T-helper 2 cell treated with Interferon-gamma antibody and Interleukin-4, amounts not matched to agents 100 ng/mL and 5 ng/mL, for 36 hours (primary cell): ENCODE results near the gene SYT12. TPM values are rescaled to one million over a fixed set of nuclear protein-coding genes. Genes with fewer than 3 reads are reported as not detected.

Experiments
- intact Hi-C: fragments of 100-400 bp; cut with micrococcal nuclease; formaldehyde crosslinking; loops from one replicate; pipeline ENCODE4 v1.15.1; 2023
- total RNA-seq: library from RNA; stranded (reverse); gene quantifications from 2 replicates; pipeline ENCODE4 v1.2.3, GENCODE V29; 2022

The SYT12 gene
- total RNA-seq, 1 donor from 2014 or later, result not detected

DNA sequence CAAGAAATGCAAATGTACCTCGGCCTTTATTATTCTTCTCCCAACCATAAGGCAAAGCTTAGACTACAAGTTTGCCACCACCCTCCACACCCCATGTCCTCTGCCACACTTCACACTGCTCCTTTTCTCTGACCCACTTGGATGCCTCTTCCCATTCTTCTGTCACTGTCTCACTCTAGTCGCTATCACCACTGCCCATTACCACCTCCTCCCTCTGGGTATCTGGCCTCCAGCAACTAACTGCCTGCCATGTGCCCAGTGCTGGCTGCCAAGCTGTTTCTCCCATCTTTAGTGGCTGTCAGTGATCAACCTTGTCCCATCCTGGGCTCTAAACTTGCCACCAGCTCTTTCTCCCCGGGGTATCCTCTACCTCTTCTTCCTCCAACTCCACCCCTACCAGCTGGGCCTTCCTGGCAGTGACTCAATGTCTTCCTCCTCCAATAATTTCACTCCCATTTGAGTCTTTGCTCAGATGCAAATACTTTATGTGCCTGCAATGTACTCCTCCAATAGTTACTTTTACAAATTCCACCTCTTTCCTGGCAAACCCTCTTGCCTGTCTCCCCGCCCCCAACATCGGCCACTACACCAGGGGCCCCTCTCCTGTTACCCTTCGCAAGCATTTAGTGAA, 76.0 kb downstream of the SYT12 start:
- intact Hi-C loops, result no loop called here

DNA sequence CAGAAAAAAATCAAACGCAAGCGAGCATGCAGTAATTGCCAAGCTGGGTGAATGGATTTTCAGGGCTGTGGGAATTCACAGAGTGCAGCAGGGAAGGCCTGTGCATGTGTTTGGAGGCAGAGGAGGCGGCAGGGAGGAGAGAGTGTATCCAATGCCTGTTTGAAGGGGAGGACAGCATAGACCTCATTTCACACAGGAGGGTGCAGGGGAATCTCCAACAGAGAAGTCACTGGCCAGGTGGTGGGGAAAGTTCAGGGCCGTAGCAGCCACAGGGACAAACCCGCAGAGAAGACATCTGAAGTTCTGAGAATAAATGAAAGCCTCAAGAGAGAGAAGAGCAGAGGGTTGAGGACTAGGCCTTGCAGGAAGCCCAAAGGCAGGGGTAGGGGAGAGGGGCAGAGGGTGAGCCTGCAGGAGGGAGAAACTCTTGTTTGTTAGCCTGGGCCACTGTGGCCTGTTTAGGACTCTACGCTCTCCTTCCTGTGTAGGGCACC, 76.9 kb downstream of the SYT12 start:
- intact Hi-C loops, result no loop called here

Other genes with a start within 250 kb of the SYT12 start
- gene RCE1, start 179.7 kb upstream of the SYT12 start, total RNA-seq, result 25.5 and 27.6 TPM in 2 replicates
- gene LRFN4, start 166.1 kb upstream of the SYT12 start, total RNA-seq, result 22.0 and 23.3 TPM in 2 replicates
- gene PC, start 64.8 kb upstream of the SYT12 start, total RNA-seq, result 12.7 and 14.1 TPM in 2 replicates
- not detected in 2 replicates for gene C11orf86, start 47.8 kb upstream of the SYT12 start, total RNA-seq
- 0.27 TPM in 1 of 2 replicates, not detected in the other for gene RHOD, start 33.7 kb downstream of the SYT12 start, total RNA-seq
- gene KDM2A, start 96.1 kb downstream of the SYT12 start, total RNA-seq, result 97.6 and 97.8 TPM in 2 replicates
- 315 and 316 TPM in 2 replicates for gene GRK2, start 243.3 kb downstream of the SYT12 start, total RNA-seq